ENCODE results near the gene NYNRIN.

DNA sequence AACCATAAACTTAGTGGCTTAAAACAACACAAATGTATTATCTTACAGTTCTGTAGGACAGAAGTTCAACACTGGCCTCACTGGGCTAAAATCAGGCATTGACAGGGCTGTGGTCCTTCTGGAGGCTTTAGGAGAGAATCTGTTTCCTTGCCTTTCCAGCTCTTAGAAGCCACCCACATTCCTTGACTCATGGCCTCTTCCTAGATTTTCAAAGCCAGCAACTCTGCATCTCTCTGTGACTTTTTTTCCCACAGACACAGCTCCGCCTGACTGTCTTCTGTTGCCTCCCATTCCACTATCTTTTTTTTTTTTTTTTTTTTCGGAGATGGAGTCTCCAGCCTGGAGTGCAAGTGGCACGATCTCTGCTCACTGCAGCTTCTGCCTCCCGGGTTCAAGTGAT lies 42.6 kb upstream of the NYNRIN start:
- no peak for TF ChIP-seq POLR2A (IDR thresholded peaks at IDR 0.05; ENCODE audit: low read length)
- TF ChIP-seq GATA1 (IDR thresholded peaks at IDR 0.05; ENCODE audit: low read depth, low read length): no peak
